DND-41 (cell line): ENCODE data around the gene GEMIN7.
A peak's percentile ranks its signal among the peaks of the same experiment; 100 is the strongest.

Experiments
- ATAC-seq: fragments of 200-7000 bp; cut with Tn5 transposase; 3 replicates; pipeline ENCODE4 v1.9.1; 2021; ENCODE audit warnings: low read depth; ENCODE audit not compliant: insufficient read depth
- DNase-seq: peaks from one replicate; pipeline ENCODE4 v3.0.0-alpha.2; 2020
- H2AFZ ChIP-seq: 2 replicates; pipeline ENCODE4 v1.6.0; 2012; ENCODE audit warnings: low read depth, low read length
- H3K27ac ChIP-seq: 2 replicates; pipeline ENCODE4 v1.5.1; 2012; ENCODE audit warnings: low read length, inconsistent platforms
- H3K27me3 ChIP-seq: fragments of 200-600 bp; sonication (generic); 2 replicates; pipeline ENCODE4 v1.6.0; 2012; ENCODE audit warnings: low read length, mild to moderate bottlenecking, inconsistent platforms; ENCODE audit not compliant: insufficient read depth, poor library complexity
- H3K36me3 ChIP-seq: 2 replicates; pipeline ENCODE4 v1.5.1; 2012; ENCODE audit warnings: low read length, inconsistent platforms; ENCODE audit not compliant: insufficient read depth
- H3K4me1 ChIP-seq: 2 replicates; pipeline ENCODE4 v1.5.1; 2012; ENCODE audit warnings: mild to moderate bottlenecking, low read length; ENCODE audit not compliant: insufficient read depth
- H3K4me2 ChIP-seq: 2 replicates; pipeline ENCODE4 v1.6.0; 2012; ENCODE audit warnings: mild to moderate bottlenecking, moderate library complexity, low read length, inconsistent platforms; ENCODE audit not compliant: insufficient read depth
- H3K4me3 ChIP-seq, 2 experiments: fragments of 200-600 bp in 1 of 2; shearing (Covaris generic) in 1 of 2; 2 replicates each; pipeline ENCODE4 v1.5.1; 2012 to 2016; ENCODE audit warnings: inconsistent platforms in 2 of 2, low read length in 2 of 2, mild to moderate bottlenecking in 2 of 2, low read depth in 1 of 2, moderate library complexity in 1 of 2
- H3K79me2 ChIP-seq: 2 replicates; pipeline ENCODE4 v1.6.0; 2012; ENCODE audit warnings: low read length, inconsistent platforms; ENCODE audit not compliant: insufficient read depth
- H3K9ac ChIP-seq: 2 replicates; pipeline ENCODE4 v1.6.0; 2012; ENCODE audit warnings: low read depth, mild to moderate bottlenecking, inconsistent platforms, low read length, moderate library complexity
- H3K9me3 ChIP-seq: 2 replicates; pipeline ENCODE4 v1.5.1; 2012; ENCODE audit warnings: low read length, moderate library complexity, mild to moderate bottlenecking, inconsistent platforms; ENCODE audit not compliant: insufficient read depth, severe bottlenecking
- H4K20me1 ChIP-seq: 2 replicates; pipeline ENCODE4 v1.6.0; 2012; ENCODE audit warnings: low read length; ENCODE audit not compliant: insufficient read depth
- EZH2 ChIP-seq: IDR thresholded peaks from 3 replicates; pipeline ENCODE4 v1.6.1; 2012; ENCODE audit warnings: borderline replicate concordance, low read depth, mild to moderate bottlenecking, moderate library complexity, low read length, inconsistent platforms; ENCODE audit not compliant: severe bottlenecking
- TF ChIP-seq, protein P1 (sequence below): IDR thresholded peaks from 2 replicates; pipeline ENCODE4 v1.5.1; 2012; ENCODE audit warnings: borderline replicate concordance, low read length, moderate library complexity, mild to moderate bottlenecking; ENCODE audit not compliant: poor library complexity, severe bottlenecking; ENCODE audit errors: extremely low read depth

Gene GEMIN7

DNA sequence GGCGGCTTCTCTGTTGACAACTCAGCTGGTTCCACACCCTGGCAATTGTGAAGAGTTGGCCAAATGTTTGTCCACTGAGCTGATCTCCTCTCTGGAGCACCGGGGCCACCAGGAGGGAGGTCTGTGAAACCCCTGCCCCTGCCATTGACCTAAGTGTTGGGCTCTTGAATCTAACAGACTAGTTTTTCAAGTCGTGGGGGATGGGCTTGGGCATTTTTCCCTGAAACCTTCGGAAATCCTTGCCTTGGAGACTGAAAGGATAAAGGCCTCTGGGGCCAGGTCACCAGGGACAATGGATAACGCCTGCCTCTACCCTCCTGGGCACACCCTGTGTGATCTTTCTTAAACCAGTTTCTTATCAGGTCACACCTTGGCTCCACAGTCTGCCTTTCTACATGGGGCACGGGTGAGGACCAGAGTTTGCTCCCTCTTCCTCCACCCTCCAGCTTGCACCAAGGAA is 881 bp downstream of the GEMIN7 start:
- H4K20me1 ChIP-seq, result peaks cover 14% of the 10 kb centered on the region
- peak overlapping the region; percentile 99 to 100 for H3K4me3 ChIP-seq
- H3K27ac ChIP-seq, result peak overlapping the region; percentile 85
- no peaks in the 10 kb centered on the region for H3K27me3 ChIP-seq
- H3K4me1 ChIP-seq, result peaks cover 26% of the 10 kb centered on the region
- H3K36me3 ChIP-seq, result peaks cover 14% of the 10 kb centered on the region
- no peaks in the 10 kb centered on the region for H3K9me3 ChIP-seq
- peaks cover 47% of the 10 kb centered on the region for H3K79me2 ChIP-seq
- DNase-seq, result no peak
- no peak for ATAC-seq
- peak overlapping the region; percentile 98 for H2AFZ ChIP-seq
- TF ChIP-seq, protein P1, sequence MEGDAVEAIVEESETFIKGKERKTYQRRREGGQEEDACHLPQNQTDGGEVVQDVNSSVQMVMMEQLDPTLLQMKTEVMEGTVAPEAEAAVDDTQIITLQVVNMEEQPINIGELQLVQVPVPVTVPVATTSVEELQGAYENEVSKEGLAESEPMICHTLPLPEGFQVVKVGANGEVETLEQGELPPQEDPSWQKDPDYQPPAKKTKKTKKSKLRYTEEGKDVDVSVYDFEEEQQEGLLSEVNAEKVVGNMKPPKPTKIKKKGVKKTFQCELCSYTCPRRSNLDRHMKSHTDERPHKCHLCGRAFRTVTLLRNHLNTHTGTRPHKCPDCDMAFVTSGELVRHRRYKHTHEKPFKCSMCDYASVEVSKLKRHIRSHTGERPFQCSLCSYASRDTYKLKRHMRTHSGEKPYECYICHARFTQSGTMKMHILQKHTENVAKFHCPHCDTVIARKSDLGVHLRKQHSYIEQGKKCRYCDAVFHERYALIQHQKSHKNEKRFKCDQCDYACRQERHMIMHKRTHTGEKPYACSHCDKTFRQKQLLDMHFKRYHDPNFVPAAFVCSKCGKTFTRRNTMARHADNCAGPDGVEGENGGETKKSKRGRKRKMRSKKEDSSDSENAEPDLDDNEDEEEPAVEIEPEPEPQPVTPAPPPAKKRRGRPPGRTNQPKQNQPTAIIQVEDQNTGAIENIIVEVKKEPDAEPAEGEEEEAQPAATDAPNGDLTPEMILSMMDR, result no peak
- no peak for TF ChIP-seq EZH2
- H3K9ac ChIP-seq, result peak overlapping the region; percentile 99
- H3K4me2 ChIP-seq, result peak overlapping the region; percentile 100

DNA sequence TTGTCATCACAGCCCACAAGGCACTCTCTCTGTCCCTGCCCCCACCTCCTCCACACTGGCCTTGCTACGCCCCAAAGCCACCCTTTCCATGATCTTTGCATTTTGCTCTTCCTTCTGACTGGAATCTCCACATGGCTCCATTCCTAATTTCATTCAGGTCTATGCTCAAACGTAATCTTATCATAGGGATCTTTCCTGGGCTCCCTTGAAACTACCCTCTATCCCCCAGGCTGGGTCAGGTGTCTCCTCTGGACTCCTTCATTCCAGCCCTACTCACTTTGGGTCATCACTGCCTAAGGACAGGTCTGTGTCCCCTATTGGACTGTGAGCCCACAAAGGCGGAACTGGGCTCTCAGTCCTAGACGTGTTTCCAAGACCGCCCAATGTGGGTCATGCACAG is 3.1 kb downstream of the GEMIN7 start:
- Histone ChIP-seq H2AFZ (no peak overlapping the region), H4K20me1 (peaks cover 19% of the 10 kb centered on the region), H3K4me3 (no peak overlapping the region), H3K36me3 (peaks cover 20% of the 10 kb centered on the region), H3K4me1 (peaks cover 26% of the 10 kb centered on the region), H3K9ac (no peak overlapping the region), H3K27ac (no peak overlapping the region), H3K27me3 (no peaks in the 10 kb centered on the region), H3K79me2 (peaks cover 59% of the 10 kb centered on the region), H3K4me2 (no peak overlapping the region), H3K9me3 (no peaks in the 10 kb centered on the region)
- DNase-seq (no peak), ATAC-seq (no peak)
- TF ChIP-seq EZH2, result no peak
- TF ChIP-seq, protein P1, result no peak

DNA sequence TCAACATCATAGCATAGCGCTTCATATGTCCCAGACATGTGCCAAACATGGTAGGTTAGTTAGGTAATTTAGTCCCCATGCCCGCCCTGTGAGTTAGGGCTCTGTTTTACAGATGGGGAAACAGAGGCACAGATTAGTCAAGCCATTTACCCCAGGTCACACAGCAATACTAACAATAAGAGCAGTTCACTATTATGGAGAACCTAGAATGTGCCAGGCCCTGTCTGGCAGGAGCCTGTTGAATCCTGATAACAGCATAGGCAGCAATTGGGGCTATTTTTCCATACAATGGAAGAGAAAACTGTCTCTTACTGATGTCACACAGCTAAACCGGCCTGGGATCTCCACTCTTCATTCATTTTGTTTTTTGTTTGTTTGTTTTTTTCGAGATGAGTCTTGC is 7.4 kb downstream of the GEMIN7 start:
- DNase-seq (no peak), ATAC-seq (no peak)

More for the DNA sequence above, 7.4 kb downstream of the GEMIN7 start:
- H3K27ac ChIP-seq, result no peak overlapping the region
- H3K4me1 ChIP-seq, result peaks cover 4% of the 10 kb centered on the region; the same call in 1 of the 2 replicates
- no peak for TF ChIP-seq EZH2
- TF ChIP-seq, protein P1, result no peak
- H3K79me2 ChIP-seq, result peaks cover 47% of the 10 kb centered on the region
- no peaks in the 10 kb centered on the region for H3K9me3 ChIP-seq
- H3K4me2 ChIP-seq, result no peak overlapping the region
- H3K36me3 ChIP-seq, result peaks cover 44% of the 10 kb centered on the region
- H3K4me3 ChIP-seq, result no peak overlapping the region
- H3K27me3 ChIP-seq, result no peaks in the 10 kb centered on the region
- peaks cover 15% of the 10 kb centered on the region; the same call in 1 of the 2 replicates for H4K20me1 ChIP-seq
- no peak overlapping the region for H2AFZ ChIP-seq
- H3K9ac ChIP-seq, result no peak overlapping the region
